Fibroblast of upper back skin (primary cell): ENCODE measurements around the gene MYADML2.

Experiments used
- DNase-seq: peaks from one replicate; pipeline ENCODE4 v3.0.0-alpha.2; 2013

The MYADML2 gene

DNA sequence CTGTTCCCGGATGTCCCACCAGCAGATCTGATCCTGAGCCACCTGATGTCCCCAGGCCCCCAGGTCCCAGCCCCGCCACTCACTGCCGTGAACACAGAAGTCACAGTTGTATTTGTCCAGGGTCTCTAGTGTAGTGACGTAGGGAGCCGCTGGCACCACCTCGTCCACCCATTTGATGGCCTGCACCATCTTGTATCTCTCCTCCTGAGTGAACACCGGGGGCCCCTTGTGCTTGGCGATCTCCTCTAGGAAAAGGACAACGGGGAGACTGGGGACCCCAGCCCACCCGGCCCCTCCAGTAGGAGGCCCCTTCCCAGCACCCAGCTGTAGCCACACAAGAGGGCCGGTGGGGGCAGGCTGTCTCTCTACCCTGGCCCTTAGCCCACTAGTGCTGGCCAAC lies 38.2 kb downstream of the MYADML2 start:
- no peak for DNase-seq

GRCh38 chr17:81907219-81908145 lies 39.6 kb downstream of the MYADML2 start:
- no peak for DNase-seq

- no peak for DNase-seq
Observed at GRCh38 chr17:81906476-81907218, 40.4 kb downstream of the MYADML2 start.

- DNase-seq: no peak
Observed at GRCh38 chr17:81905993-81906392, 41.0 kb downstream of the MYADML2 start.

DNA sequence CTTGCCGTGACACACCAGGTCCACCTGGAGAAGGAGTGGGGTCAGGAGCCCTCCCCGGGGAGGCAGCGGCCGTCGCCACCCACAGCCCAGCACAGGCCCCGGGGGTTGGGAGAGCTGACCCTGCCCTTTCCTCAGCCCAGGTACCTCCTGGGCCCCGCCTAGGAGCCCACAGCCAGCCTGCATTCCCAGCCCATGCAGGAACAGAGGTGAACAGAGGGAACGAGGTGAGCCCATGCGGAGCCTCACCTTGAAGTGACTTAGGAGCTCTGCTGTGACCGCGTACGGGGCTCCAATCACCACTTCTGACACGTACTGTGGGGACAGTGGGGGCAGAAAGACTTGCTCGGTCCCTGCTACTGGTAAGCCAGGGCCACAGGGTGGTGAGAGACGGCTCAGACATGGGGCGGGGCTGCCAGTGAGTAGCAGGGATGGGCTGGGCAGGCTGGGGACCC lies 41.6 kb downstream of the MYADML2 start:
- DNase-seq: no peak

GRCh38 chr17:81904600-81905423 lies 42.2 kb downstream of the MYADML2 start:
- no peak for DNase-seq

GRCh38 chr17:81903896-81904599 lies 43.0 kb downstream of the MYADML2 start:
- DNase-seq: no peak

DNA sequence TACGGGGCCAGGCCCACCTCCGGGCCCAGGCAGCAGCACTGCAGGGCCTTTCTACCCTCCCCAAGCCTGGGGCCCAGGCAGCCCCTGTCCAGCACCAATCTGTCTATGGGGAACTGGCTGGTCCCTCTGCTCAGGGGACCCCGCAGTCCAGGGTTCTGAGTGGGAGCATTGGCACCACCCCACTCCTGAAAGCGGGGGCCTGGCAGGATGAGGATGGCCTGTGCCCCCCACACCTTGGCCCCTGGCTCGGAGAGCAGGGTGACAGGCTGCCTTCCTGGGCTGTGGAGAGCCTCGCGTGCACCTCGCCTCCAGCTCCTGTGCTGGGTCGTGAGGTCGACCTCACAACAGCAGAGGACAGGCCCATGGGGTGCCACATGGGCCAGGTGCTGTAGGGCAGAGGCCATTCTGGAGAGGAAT lies 43.6 kb downstream of the MYADML2 start:
- DNase-seq: no peak

DNA sequence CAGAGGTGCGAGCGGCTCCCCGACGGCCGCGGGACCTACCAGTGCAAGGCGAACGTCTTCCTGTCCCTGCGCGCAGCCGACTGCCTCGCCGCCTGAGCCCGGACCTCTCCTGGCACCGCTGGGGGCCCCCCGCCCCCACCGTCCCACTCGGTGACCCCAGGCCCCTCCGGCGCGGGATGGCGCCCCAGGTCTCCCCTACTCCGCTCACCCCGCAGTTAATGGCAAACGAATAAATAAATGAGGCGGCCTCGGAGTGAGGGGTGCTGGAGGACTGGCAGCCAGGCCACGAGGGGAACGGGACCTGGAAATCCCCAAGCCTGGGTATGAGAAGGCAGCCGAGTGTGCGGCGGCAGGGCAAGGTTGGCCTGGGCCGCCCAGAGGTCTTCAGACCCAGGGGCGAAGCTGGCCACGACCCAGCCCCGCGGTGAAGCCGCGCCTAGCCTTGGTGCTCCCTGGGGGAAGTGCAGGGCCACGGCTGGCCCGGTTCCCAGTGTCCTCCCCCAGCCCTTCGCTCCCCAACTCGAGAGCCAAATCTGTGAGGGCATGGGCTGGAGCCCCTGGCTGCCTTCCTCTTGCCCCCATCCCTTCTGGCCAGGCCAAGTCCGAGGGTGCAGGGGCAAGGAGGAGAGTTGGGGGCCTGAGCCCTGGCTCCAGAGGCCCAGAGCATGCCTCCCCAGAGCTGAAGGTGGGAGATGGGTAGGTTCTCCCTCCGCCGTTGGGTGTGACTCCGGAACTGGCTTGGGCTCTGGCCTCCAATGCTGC lies 44.2 kb downstream of the MYADML2 start:
- DNase-seq: no peak

- no peak for DNase-seq
Observed at GRCh38 chr17:81902023-81902652, 44.9 kb downstream of the MYADML2 start, which contains the start of gene NPB. TSS of gene NPB (plus strand) at chr17:81902238. CDS start at chr17:81902278, 40 bp downstream.

GRCh38 chr17:81901167-81902022 lies 45.6 kb downstream of the MYADML2 start:
- no peak for DNase-seq

DNA sequence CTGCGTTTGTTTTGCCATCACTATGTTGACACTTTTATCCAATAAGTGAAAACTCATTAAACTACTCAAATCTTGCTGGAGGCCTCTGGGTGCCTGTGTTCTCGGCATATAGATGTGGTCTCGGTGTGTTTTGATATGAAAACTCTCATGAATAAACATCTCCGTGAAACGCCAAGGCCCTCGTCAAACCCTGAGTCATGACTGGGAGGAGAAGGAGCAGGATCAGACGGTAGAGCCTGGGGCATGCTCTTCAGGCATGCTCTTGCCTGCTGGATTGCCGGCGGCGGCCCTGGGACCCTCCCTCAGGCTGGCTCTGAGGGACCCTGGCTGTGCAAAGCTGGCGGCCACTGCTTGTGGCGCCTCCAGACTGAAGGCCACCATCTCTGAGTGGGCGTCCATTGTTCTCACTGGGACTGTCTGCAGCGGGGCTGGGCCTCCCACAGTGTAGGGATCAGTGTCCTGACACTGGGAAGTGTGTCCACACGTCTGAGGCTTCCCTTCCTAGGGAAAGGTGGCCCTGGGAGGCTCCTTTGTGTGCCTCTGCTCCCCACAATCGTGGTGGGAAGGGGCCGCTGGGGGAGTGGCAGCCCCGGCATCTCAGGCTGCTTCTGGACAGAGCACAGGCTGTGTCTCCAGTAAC lies 46.7 kb downstream of the MYADML2 start:
- no peak for DNase-seq

- no peak for DNase-seq
Observed at GRCh38 chr17:81899514-81900166, 47.4 kb downstream of the MYADML2 start.

DNA sequence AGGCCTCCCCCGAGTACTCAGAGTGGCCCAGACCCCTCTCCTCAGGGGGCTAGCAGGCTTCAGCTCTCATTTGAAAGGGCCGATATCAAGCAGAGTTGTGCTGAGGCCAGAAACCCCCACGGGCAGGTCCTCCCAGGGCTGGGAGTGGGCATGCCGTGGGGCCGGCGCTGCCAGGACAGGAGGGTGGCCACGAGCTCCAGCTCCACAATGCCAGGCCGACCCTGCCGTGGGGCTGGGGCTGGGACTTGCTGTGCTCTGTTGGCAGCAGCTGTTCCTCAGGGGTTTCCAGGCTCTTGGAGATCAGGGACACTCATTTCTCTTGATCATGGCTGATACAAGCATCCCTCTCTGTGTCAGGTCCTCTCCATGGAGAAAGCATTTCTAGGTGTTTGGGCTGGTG lies 48.1 kb downstream of the MYADML2 start:
- no peak for DNase-seq

- peak; percentile 81 for DNase-seq
Observed at GRCh38 chr17:81898029-81898866, 48.8 kb downstream of the MYADML2 start.

DNA sequence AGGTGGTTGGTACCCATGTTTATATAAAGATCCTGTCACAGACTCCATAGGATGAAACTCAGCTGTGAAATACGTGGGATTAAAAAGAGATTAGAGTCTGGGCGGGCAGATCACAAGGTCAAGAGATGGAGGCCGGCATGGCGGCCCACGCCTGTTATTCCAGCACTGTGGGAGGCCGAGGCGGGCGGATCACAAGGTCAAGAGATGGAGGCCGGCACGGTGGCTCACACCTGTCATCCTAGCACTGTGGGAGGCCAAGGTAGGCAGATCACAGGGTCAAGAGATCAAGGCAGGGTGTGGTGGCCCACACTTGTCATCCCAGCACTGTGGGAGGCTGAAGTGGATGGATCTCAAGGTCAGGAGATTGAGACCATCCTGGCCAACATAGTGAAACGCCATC lies 51.6 kb downstream of the MYADML2 start:
- DNase-seq: no peak

DNA sequence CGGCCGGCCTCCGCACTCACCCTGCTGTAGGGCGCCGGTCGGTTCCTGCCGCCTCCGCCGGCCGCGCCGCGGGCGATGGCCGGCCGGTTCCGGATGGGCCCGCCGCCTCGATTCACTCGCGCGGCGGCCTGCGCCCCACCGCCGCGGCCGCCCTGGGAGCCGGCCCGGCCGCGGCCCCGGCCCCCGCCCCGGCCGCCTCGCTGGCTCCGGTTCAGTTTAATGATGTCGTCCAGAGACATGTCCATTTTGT lies 55.8 kb downstream of the MYADML2 start:
- no peak for DNase-seq
